NCI-H187 treated with DMSO at 0.1 percent for 48 hours (cell line): ENCODE data around the gene LRP11.
A peak's percentile ranks its signal among the peaks of the same experiment; 100 is the strongest.
"Not testable (repeated sequence)": the region's sequence is repeated elsewhere in the genome, so short reads cannot be mapped to it uniquely, and the experiment has no call there.

ENCODE experiments used
- DNase-seq: peaks from one replicate; lab custom pipeline; 2025; lab: John Stamatoyannopoulos, UW

LRP11 gene, protein sequence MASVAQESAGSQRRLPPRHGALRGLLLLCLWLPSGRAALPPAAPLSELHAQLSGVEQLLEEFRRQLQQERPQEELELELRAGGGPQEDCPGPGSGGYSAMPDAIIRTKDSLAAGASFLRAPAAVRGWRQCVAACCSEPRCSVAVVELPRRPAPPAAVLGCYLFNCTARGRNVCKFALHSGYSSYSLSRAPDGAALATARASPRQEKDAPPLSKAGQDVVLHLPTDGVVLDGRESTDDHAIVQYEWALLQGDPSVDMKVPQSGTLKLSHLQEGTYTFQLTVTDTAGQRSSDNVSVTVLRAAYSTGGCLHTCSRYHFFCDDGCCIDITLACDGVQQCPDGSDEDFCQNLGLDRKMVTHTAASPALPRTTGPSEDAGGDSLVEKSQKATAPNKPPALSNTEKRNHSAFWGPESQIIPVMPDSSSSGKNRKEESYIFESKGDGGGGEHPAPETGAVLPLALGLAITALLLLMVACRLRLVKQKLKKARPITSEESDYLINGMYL

DNA sequence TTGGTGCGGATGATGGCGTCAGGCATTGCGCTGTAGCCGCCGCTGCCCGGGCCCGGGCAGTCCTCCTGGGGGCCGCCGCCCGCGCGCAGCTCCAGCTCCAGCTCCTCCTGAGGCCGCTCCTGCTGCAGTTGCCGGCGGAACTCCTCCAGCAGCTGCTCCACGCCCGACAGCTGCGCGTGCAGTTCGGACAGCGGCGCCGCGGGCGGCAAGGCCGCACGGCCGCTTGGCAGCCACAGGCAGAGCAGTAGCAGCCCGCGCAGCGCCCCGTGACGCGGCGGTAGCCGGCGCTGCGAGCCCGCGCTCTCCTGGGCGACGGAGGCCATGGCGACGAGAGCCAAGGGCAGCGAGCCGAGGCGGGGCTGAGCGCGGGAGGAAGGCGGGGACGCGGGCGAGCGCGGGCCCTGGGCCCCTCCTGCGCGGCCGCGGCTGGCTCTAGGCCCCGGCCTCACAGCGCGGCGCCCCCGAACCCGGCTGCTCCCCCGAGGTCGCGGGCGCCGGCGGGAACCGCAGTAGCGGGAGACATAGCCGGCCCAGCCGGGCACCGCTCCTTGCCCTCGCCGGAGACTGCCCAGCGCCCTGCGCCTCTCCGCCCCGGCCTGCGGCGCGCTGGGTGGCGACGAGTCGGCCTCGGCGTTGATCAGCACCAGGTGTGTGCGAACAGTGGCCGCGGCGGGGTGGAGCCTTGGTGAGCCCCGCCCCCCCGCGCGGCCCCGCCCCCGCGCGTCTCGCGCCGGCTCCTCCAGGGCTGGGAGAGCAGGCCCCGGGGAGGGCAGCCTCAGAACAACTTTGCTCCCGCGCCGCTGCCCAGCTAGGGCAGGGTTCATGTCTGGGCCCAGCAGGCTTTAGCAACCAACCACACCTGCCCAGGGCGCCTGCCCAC, at the start of gene LRP11:
Gene LRP11, minus strand, starts transcription at position 662 of the 880 bp plus-strand sequence. Its CDS starts 339 bp downstream, at position 323.
- peak; percentile 31 for DNase-seq

DNA sequence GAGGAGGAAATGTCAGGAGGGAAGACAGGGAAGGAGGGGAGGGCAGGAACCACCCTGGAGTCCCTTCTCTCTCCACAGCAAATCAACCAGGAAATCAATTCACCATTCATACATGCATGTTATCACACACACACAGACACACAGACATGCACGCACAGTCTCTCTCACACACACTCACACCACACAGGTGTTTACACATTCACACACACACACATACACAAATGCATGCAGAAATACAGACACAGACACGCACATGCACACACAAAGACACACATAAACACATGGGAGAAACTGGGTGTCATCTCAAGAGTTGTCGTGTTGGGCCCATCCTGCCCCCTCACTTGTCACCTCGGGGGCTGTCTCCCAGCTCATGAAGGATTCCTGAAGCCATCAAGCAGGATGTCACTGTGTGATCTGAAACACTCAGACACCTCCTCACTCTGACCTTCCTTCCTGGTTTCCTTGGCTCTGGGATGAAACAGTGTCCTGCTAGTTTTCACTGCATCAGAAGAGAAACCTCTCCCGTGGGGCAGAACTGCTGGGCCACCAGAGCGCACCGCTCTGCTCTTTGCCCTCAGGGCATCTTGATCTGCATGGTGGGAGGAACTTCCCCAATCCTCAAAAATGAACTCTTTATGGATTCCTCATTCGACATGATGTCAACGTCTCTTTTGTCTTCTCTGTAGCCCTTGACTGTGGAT, 49.5 kb upstream of the LRP11 start:
- DNase-seq, result no peak

DNA sequence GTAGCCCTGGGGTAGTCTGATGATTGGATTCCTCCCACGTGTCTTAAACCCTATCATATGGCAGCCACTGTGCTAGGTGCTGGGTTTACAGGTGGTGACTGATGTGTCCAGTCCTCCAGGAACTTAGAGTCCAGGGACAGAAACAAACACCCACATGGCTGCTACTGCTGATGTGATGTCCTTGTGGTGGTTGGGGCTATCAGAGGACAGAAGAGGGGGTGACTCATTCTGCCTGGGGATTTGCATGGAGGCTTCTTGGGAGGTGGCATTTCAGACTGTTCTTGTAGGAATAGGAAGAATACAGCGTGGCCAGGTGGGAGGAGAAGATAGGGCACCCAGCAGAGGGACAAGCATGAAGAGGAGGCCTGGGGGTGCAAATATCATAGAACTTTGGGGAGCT, 48.9 kb upstream of the LRP11 start:
- no peak for DNase-seq

DNA sequence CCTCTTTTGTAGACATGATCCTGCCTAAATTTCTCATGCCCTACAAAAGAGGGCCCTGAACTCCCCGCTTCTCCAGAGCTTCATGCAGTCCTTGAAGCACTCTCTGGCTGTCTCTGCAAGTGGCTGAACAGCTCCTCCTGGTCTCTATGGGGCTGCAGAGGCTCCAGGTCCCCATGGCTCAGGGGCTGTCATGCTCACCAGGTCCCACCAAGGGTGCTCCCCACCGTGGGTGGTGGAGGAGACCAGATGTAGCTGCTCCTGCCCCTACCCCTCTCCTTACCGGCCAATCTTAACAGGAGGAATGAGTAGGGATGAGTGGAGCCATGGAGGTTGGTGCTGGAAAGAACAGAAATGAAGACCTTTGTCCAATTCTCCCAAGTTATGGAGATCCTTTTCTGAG, 48.5 kb upstream of the LRP11 start:
- DNase-seq, result not testable (repeated sequence)

DNA sequence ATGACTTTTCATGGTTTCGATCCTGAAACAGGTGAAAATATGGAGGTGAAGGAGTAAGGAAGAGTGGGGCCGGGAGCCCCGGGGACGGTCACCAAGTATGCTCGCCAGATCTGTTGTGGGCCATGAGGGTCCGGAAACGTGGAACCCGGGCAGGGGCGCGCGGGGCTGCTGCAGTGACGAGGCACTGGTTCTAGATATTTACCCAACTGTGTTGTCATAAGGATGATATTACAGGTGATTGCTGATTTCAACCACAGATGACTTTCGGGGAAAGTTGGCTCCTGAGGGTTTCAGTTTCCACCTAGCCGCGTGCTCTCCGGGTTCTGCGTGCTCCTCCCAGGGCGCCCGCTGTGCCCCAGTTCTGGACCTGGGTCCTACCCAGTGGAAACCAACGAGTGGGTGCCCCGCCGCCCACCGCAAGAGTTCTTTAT, 46.6 kb upstream of the LRP11 start:
- no peak for DNase-seq

DNA sequence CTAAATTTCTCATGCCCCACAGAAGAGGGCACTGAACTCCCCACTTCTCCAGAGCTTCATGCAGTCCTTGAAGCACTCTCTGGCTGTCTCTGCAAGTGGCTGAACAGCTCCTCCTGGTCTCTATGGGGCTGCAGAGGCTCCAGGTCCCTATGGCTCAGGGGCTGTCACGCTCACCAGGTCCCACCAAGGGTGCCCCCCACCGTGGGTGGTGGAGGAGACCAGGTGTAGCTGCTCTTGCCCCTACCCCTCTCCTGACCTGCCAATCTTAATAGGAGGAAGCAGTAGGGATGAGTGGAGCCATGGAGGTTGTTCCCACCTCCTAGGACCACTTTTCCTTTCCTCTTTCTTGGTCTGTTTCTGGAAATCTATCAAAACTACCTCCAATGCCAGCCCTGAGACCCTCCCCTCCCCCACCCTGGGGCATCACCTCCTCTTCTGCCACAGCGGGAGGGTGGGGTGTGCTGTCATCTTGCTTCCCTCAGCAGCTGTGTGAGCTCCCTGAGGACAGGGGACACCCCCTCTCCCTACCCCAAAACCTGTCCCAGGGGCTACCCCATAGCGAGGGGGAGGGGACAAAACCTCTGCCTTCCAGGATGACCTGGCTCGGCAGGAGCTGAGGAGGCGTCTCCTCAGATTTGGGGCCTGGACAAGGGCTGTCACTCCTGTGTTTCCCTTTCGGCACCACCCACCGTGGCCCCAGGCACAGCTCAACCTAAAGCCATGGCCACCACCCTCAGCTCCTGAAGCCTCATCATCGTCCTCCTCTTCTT, 45.7 kb upstream of the LRP11 start:
- no peak for DNase-seq

DNA sequence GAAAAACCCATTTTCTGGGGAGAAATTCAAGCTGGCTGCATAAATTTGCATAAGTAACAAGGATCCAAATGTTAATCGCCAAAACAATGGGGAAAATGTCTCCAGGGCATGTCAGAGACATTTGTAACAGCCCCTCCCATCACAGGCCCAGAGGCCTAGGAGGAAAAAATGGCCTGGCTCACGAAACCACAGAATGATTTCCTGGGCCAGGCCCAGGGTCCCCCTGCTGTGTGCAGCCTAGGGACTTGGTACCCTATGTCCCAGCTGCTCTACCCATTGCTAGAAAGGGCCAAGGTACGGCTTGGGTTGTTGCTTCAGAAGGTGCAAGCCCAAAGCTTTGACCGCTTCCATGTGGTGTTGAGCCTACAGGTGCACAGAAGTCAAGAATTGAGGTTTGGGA, 44.3 kb upstream of the LRP11 start:
- not testable (repeated sequence) for DNase-seq

DNA sequence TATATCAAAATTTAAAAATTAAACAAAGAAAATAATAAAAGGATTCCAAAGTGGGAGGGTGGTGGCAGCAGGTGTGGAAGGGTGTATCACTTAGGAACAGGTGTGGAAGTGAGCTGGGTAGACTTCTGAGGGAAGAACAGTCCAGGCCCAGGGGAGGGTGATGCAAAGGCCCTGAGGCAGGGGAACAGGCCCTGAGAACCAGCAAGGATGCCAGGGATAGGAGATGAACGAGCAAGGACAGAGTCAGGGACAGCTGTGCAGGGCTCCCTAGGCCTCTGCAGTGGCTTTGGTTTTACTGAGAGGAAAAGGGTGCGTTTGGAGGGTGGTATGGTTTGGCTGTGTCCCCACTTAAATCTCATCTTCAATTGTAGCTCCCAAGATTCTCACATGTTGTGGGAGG, 43.2 kb upstream of the LRP11 start:
- DNase-seq, result no peak

DNA sequence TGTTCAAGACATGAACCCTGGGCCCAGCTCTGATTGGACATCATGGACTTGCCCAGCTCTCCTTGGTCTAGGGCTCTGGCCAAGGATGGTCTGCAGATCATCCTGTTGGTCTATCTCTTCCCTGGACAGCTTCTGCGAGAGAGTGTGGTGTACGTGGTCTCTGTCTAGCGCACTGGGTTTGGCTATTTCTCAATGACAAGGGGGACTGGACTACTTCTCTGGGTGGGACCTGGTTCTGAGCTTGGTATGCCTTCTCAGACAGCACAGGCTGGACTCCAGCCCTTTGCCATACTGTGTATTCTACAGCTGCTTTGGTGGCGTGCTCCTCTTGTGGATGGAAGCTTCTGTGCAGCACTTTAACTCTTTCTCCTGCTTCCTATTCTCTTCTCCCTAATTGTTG, 42.2 kb upstream of the LRP11 start:
- DNase-seq, result no peak

DNA sequence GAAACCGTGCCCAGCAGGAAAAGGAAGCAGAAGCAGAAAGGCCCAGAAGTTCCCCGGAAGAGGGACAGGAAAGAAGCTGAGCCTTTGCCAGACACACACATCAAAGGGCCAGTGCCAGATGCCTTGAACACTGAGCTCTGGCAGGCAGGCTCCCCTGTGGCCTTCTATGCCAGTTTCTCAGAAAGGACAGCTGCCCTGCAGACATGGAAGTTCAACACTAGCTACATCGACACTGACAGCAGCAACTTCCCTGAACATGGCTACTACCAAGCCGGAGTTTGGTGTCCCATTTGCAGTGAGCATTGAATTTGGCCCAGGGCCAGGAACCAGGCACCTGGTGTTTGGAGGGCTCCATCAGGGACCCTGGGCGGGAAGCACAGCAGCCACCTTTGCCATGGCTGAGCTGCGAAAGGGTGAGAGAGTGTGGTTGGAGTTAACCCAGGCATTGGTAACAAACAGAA, 41.8 kb upstream of the LRP11 start:
- no peak for DNase-seq

DNA sequence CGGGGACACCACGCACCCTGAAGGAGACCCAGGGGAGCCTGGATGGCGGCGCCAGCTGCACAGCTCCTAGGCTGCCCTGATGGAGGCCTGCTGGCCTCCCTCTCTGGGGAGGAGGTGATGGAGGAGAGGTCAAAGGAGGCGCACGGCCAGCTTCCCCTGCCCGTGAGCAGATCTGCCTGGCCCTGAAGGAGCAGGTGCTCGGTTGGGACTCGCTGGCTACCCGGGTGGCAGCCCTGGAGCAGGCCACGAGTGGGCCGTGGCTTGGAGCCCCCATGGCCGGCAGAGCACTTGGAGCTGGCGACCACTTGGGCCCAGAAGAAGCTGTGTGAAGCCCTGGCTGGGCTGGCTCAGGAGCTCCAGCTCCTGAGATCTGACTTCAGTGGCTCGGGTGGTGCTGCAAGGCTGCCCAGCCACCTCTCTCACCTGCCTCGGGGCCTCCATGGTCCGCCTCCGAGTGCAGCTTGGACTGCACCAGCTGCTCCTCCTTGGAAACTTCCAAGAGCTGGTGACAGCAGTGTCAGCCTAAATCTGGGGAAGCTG, 41.3 kb upstream of the LRP11 start:
- no peak for DNase-seq

DNA sequence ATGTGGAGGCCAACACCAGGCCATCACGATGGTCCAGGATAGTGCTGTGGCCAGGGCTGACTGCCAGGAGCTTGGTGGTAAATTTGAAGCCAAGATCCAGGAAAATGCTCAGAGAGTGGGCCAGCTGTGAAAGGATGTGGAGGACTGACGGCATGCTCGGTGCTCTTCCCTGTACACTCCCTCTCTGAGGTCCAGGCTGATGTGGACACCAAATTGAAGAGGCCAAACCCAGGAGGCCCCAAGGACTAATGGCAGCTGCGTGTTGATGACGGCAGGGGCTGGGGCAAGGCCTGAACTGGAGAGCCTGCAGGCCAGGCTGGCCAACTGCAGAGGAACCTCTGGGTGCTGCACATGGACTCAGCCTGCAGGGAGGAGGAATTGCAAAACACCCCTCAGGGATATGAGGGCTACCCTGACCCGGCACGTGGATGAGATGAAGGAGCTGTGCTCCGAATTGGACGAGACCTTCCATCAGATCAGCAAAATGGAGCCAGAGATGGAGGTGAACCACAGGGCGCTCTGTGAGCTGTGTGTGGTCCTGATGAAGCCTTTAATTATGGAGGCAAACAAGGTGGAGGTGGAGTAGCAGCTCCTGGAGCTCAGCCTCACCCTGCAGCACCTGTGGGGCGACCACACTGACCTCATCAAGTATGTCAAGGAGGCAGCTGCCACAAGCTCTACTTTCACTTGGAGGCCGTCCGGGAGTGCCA, 40.7 kb upstream of the LRP11 start:
- DNase-seq, result no peak

DNA sequence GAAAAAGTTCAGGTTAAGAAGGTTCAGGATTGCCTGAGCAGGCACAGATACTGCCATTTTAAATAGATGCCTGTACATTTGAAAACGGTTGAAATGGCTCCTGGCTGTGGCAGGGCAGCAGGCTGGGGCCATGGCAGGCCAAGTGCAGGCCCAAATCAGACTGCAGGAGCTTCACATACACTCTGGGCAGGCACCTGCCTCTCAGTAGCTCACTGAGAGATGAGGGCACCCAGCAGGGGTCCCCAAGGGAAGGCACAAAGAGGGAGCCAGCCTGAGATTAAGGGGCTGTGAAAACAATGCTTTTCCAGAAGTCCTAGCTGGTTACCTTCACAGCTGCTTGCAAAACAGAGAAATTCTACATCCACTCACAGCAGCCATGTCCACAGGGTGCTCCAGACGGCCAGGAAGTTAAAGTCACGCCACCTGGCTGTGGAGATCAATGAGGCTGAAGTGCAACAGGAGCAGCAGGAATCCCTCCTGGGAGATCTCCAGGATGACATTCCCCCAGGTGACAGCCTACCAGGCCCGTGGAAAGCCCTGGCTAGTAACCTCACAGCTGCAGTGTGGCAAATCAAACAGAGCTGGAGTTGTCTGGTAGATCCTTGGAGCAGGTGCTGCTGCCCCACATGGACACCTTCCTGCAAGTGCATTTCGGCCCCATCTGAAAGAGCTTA, 39.9 kb upstream of the LRP11 start:
- DNase-seq, result peak; percentile 48

DNA sequence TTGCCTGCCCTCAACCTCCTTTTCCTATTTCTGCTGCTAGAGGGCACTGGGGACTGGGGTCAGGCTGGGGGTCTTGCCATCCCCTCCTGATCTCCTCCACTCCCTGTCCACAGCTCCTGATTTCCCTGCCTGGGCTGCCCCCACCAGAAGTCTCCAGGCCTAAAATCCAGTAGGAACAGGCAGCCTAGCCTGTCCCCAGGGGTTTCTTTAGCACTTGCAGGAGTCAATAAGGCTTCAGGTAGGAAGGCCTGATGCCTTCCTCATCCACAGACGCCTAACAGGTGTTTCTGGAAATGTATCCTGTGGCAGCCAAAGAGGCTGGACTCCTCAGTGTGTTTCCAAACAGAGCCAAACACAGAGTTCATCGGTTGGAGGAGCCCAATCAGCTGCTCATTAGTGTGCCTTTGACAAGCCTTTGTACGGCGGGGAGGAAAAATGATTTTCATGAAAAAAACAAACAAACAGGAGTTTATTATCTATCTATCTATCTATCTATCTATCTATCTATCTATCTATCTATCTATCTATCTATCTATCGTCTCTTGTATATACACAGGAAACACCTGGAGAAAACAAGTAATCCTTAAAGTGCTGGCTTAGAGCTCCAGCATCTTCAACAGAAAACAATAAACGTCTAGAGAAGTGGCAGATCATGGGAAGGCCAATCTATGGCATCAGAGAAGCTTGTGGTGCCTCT, 37.4 kb upstream of the LRP11 start:
- DNase-seq, result no peak

DNA sequence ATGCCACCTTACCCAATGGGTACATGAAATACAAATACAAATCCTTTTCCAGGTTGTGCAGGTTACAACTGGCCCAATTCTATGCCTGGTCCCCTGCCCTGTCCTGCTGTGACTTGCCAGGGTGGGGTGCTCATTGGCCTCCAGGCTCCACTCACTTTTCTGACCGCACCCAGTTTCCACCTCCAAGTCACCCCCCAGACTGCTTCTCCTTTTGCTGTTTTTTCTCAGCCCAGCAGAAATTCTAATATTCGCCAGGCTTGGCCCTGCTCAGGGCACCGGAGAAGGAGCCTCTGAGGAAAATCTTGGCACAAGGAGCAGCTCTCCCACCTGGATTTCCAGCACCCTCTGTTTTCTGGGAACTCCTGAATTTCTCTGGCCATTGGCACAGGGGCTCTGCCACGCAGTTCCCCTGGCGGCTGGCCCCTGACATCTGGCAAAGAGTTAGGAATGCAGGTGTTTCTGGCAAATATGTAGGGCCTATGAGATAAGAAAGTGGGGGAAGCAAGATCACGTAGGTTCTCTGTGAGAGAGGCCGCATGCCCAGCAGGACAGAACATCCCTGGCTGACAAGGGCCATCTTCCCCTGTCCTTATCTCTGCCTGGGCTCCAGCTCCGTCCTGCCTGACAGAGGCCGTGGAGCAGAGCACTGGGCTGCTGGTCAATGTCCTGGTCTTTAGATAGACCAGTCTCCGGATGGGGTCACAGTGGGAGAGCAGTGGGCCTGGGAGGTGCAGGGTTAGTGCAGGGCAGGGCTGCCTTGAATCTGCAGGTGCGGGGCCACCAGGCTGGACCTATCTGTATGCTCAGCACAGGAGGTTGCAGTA, 36.7 kb upstream of the LRP11 start:
- DNase-seq, result no peak

DNA sequence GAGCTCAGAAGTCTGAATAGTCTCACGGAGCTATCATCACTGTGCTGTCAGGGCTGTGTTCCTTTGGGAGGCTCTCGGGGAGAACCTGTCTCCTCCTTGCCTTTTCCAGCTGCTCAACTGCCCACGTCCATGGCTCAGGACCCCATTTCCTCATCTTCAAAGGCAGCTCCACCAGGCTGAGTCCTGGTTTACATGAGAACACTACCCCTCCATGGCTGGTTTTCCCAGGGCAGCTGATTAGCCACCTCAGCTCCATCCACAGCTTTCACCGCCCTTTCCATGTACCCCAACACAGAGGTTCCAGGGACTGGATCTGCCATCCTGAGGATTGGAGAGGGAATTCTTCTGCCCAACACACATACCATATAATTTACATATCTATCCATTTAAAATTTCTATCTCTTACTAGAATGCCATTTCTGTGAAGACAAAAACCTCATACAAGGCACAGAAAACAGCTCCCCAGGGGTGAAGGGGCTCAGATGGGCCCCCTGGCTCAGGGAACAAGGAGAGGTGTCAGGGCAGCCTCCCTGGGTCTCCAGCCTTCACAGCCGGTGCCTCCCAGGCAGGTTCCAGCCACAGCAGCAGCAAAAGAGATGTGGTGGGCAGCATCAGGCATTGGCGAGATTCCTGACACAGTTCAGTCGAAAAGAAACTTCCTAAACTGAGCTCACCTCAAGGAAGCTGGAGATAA, 35.9 kb upstream of the LRP11 start:
- DNase-seq, result no peak

DNA sequence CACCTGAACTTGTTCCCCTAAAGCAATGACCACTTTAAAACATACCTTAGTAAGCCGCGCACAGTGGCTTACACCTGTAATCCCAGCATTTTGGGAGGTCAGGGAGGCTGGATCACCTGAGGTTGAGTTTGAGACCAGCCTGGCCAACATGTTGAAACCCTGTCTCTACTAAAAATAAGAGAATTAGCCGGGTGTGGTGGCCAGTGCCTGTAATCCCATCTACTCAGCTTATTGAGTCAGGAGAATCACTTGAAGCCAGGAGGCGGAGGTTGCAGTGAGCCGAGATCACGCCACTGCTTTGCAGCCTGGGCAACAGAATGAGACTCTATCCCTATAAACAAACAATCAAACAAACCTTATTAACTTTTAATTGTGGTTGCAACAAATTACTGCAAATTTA, 35.3 kb upstream of the LRP11 start:
- DNase-seq, result no peak

DNA sequence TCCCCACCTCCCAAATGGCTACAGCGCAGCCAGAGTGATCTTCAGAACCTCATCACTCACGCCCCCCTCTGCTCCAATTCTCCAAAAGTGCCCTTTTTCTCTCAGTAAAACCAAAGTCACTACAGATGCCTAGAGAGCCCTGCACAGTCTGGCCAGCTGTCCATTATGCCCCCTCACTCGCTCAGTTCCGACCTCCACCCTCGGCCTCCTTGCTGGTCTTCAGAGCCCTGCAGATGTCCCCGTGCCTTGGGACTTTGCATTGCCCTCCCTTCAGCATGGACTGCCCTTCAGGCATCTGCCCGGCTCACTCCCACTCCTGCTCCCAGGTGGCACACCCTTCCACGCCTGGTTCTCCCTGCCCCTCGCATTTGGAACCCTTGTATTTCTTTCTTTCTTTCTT, 34.8 kb upstream of the LRP11 start:
- DNase-seq, result no peak
